GM18867 (cell line): ENCODE results near the gene CHMP5.

ENCODE experiments used
- ATAC-seq: cut with Tn5 transposase; IDR thresholded peaks from one replicate; pipeline ENCODE4 v1.9.1; 2021; ENCODE audit warnings: mild to moderate bottlenecking, moderate library complexity; ENCODE audit not compliant: unreplicated experiment

CHMP5 gene

DNA sequence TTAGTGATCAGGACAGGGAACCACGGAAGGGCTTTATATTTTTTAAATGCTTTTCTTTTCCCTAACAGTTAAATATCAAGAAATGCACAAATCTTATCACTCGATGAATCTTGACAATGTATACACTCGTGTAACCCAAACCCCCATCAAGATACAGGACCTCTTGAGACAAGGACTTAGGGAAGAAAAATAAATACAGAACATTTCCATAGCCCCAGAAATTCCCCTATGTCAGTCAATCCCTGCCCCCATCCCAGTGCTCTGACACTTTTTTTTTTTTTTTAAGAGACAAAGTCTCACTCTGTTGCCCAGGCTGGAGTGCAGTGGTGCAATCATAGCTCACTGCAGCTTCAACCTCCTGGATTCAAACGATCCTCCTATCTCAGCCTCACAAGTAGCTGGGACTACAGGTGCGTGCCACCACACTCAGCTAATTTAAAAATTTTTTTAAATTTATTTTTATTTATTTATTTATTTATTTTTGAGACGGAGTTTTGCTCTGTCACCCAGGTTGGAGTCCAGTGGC is 22.2 kb upstream of the CHMP5 start:
- ATAC-seq = no peak

DNA sequence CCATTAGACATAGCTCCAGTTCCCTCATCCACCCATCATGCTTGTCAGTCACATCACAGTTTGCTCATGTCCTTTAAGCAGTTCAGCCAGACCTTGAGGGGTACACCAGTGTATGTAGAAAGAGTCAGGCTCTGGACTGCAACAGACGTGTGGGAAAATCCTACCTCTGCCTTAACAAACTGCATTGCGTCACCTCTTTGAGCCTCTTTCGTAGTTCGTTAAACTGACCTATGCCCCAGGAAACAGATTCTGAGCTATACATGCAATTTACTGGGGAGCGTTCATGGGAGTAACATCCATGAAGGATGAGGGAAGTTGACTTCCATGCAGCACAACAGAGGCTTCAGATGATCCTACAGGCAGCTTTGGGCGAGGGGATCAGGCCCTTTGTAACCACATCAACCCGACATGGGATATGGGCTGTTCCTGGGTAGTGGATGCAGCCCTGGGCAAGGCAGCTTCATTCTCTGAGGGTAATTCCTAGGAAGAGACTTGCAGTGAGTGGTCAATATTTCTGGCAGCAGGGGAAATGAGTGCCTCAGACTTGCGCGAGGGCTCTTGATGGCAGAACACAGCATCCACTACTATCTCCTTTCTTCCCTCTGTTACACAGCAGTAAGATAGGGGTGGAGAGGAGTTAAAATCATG is 20.6 kb upstream of the CHMP5 start:
- no peak for ATAC-seq

DNA sequence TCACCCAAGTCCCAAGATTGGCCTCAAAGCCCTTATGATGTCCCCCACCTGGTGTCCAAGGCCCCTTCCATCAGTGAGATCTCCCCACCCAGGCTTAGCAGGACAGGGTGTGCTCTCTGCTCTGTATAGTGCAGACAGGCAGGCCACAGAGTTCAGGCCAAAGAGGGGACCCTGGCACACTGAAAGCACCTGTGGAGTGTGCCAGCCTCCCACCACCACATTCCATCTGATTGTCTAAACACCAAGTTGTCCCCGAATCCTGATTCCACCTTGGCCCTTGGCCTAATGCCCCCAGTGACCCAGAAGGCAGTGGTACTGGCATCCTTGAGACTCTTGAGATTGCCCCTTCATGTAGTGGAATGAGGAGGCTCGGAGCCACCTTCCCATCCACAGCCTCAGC is 19.5 kb upstream of the CHMP5 start:
- ATAC-seq = no peak

DNA sequence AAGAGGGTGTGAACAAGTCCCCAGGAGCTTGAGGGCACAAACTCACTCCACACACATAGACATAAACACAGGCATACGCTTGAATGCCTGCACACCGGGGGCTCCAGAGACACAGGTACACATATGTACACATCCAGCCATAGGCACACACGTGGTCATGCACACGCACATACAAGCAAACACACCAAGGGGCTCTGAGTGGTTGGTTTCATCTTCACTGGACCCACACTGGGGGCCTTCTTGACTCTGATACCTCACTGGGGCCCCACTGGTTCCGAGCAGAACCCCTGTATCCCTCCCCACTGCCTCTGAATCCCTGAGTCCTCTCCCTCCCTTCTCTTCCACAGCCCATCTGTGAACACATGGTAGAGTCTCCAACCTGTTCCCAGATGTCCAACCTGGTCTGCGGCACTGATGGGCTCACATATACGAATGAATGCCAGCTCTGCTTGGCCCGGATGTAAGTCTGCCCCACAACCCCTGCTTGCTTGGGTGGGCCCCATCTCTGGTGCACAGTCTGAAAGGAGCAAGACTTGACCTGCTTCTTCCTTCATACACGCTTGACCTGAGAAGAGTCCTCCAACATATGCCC is 18.5 kb upstream of the CHMP5 start:
- no peak for ATAC-seq

DNA sequence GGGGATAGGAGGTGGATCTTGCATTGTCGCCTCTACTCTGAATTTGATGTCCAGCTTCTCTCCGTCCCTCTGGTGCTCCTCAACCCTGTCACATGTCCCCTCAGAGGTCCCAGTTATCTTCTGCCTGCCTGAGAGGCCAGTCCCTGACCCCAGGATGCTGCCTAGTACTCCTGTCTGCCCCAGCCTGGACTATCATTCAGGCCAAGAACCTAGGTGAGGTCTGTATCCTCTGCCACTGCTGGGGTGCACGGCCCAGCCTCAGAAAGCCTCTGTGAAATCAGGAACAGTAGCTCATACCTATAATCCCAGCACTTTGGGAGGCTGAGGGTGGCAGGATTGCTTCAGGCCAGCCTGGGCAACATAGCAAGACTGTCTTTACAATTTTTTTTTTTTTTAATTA is 16.2 kb upstream of the CHMP5 start:
- peak; percentile 9 for ATAC-seq

DNA sequence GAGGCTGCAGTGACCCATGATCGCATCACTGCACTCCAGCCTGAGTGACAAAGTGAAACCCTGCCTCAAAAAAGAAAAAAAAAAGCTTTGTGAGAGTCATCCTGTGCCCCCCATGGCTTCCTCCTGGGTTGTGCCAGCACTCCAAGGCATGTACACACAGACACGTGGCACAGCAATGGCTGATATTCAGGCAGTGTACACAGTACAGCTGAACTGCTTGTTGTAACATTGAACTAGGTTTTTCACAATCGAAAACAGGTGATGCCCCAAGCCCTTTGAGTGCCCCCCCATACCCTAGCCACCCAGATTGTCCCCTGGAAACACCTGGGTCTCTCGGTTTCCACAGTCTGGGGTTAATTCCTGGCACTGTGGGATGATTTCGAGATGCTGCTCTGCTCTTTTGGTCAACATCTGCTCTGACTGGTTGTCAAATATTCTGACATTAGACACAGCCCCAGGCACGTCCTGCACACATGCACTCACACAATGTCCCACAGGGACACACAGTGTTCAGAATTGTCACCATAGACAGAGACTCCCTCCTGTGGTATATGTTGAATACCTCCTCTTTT is 15.7 kb upstream of the CHMP5 start:
- peak; percentile 54 for ATAC-seq

- ATAC-seq = peak; percentile 12
Observed at GRCh38 chr9:33249983-33250382, 14.9 kb upstream of the CHMP5 start.

- ATAC-seq = no peak
Observed at GRCh38 chr9:33250458-33250995, 14.3 kb upstream of the CHMP5 start.

DNA sequence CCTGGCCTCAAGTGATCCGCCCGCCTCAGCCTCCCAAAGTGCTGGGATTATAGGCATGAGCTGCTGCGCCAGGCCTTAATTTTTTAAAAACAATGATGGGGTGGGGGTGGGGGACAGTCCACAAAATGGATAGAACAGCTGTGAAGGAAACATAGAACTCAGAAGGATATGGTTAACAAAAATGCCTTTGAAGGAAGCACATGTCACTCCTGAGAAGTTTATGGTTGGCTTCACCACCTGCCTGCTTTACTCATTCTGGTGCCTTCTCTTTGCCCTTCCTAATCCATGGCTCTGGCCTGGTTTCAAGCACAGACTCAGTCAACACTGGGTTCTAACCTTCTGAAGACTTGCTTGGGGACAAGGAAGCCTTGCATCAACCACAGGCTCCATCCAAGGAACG is 10.6 kb upstream of the CHMP5 start:
- no peak for ATAC-seq

DNA sequence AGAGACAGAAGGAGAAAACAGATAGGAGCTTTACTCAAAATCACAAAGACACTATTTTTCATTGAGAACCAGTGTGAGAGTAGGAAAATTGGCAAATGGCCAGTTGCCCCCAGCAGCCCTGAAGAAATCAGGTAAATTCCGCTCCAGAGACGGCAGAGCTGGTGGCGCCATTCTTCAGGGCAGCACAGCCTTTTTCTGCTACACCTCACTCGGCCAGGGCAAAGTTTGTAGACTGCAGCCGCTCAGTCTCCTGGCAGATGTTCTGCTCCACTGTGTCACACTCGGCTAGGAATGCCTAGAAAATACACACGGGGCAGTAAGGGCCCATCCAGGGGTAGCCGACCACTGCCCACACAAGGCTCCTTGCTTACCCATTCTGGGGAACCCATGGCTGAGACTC is 9.8 kb upstream of the CHMP5 start:
- ATAC-seq = no peak

DNA sequence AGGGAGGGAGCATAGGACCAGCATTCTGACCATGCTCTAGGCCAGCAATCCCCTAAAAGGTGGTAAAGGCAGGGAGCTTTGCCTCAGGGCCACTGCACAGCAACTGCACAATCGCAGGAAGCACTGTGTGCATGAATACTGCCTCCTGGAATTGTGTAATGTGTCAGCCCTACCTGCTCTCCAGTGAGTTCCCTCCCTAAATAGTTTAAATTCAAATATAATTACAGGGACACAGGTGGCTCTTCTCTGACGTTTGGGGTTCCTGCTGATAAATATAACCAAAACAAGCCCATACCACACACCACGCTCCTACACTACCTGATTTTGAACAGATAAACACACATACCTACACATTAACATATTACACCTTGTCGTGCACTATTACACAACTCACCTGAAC is 9.4 kb upstream of the CHMP5 start:
- ATAC-seq = no peak

GRCh38 chr9:33256236-33256635 is 8.6 kb upstream of the CHMP5 start:
- no peak for ATAC-seq

GRCh38 chr9:33257276-33257675 is 7.6 kb upstream of the CHMP5 start:
- ATAC-seq = no peak

GRCh38 chr9:33260372-33260771 is 4.5 kb upstream of the CHMP5 start:
- no peak for ATAC-seq

DNA sequence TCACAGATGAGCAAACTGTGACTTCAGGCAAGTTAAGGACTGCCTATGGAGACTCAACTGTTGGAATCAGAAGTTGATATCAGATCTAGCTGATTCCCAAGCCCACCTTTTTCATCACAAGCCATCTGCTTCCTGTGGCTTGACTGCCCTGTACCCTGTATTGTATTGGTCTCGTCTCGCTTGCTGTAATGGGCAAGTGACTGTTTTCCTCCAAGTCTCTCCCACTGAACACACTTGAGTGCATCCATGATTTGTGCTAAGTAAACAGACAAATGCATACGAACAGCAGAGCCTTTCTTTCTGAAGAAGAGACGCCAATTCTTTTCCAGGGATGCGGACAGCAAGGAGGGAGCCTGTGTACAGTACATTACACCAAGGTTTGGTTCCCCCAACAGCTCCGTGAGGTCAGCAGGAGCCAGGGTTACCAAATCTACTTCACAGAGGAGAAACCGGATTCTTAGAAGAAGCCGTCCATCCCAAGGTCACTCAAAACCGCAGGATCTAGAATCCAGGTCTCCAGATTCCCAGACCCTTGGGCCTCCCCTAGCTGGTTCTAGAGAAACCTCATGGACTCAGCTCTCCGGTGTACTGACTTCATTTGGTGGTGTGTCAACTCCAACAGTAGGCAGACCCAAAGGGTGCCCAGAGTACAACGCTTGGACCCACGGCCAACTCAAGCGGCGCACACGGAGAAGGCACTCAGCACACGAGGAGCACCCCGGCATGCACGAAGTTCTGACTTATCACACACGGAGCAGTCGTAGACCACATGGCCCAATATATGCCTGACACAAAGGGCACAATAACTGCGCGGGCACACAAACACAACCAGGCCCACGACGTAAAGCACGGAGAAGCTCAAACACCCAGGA is 1.5 kb upstream of the CHMP5 start:
- ATAC-seq = peak; percentile 11

DNA sequence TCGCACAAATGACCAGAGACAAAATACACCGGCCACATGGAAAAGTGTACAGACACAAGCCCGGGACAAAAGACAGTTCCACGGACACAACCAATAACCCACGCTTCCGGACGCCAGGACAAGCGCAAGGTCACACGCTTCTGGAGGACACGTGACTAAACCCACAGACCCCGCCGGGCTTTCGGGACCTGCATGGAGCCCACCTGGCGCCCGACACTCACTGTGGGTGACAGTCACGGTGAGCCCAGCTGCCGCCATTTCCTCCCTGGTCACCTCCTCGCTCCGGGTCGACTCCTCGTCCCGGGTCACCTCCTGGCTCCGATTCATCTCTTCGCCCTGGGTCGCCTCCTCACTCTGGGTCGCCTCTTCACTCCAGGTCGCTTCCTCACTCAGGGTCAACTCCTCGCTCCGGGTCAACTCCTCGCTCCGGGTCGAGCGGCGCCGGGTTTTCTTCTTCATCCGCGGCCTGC is 811 bp upstream of the CHMP5 start:
- ATAC-seq = peak; percentile 33

- ATAC-seq = no peak
Observed at GRCh38 chr9:33265211-33265865, 489 bp downstream of the CHMP5 start.

DNA sequence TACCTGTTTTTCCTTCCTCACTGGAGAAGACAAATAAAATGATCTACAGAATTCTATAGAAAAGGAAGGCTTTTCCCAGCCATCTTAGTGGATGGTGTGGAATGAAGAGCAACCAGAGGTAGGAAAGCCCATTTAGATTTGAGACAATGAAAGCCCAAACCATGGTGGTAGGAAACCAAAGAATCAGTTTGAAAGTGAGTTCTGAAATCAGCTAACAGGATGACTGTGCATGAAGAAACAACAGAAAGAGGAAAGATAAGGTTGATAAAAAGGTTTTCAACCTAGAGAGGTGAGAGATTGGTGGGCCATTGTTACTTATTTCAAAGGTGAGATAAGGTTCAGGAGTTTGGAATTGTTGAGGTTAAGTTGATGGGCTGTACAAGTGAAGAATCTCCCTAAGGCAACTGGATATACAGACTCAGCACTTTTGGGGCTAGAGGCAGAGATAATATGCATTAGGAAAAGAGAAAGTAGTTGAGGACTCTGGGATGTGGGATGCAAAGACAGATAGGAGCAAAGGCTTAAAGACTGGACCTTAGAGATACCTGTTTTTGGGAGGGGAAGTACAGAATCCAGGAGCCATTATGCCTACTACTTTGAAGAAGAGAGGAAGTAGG is 2.4 kb downstream of the CHMP5 start:
- no peak for ATAC-seq

DNA sequence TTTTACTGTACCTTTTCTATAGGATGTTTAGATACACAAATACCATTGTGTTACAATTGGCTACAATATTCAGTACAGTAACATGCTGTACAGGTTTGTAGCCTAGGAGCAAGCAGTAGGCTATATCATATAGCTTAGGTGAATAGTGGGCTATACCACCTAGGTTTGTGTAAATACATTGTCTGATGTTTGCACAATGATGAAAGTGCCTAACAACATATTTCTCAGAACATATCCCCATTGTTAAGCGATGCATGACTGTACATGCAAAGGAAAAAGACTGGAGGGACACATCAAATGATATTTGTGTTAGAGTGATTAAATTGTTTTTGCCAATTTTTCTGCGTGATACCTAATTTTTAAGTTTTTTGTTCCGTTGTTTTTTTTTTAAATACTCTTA is 5.3 kb downstream of the CHMP5 start:
- no peak for ATAC-seq

GRCh38 chr9:33272061-33272460 is 7.2 kb downstream of the CHMP5 start:
- ATAC-seq = no peak
